WTC11 (cell line): ENCODE measurements around the gene ANAPC7.

Experiments
- HMGXB4 ChIP-seq: sonication (generic); formaldehyde crosslinking; IDR thresholded peaks from 2 replicates; pipeline ENCODE4 v1.8.1; 2023; ENCODE audit warnings: mild to moderate bottlenecking, moderate library complexity, missing genetic modification reagents
- NFE2L1 ChIP-seq: sonication (generic); formaldehyde crosslinking; IDR thresholded peaks from 2 replicates; pipeline ENCODE4 v1.8.1; 2023; ENCODE audit warnings: missing genetic modification reagents
- TCF7 ChIP-seq: sonication (generic); formaldehyde crosslinking; IDR thresholded peaks from 2 replicates; pipeline ENCODE4 v1.8.0; 2022; ENCODE audit warnings: mild to moderate bottlenecking, low read depth, missing genetic modification reagents, moderate library complexity
- ZNF512 ChIP-seq: sonication (generic); formaldehyde crosslinking; IDR thresholded peaks from 2 replicates; pipeline ENCODE4 v1.8.1; 2022; ENCODE audit warnings: missing genetic modification reagents, borderline replicate concordance
- TF ChIP-seq, protein P1 (sequence below): sonication (generic); formaldehyde crosslinking; conservative IDR thresholded peaks from 2 replicates; pipeline ENCODE4 v1.8.1; 2023; ENCODE audit warnings: mild to moderate bottlenecking, low read depth, missing genetic modification reagents, moderate library complexity

DNA sequence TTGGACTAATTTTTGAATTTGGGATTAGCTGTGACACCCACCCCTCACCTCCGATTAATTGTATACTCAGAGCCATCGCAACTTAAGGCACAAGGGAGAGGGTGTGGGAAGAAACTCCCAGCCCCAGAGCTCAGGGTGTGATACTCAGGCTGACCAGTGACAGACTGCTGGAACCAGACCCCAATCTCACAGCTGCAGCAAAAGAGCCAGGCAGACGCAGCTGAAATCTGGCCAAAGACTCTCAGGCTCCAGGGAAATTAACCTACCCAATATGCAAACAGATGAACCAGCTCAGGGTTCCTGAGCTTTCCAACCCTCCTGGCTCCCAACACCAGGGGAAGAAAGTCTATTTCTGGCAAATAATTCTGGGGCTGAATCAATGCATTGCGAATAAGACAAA lies 30.5 kb downstream of the ANAPC7 start:
- TF ChIP-seq HMGXB4 (CRISPR knock-in tag), result no peak
- TF ChIP-seq, protein P1, sequence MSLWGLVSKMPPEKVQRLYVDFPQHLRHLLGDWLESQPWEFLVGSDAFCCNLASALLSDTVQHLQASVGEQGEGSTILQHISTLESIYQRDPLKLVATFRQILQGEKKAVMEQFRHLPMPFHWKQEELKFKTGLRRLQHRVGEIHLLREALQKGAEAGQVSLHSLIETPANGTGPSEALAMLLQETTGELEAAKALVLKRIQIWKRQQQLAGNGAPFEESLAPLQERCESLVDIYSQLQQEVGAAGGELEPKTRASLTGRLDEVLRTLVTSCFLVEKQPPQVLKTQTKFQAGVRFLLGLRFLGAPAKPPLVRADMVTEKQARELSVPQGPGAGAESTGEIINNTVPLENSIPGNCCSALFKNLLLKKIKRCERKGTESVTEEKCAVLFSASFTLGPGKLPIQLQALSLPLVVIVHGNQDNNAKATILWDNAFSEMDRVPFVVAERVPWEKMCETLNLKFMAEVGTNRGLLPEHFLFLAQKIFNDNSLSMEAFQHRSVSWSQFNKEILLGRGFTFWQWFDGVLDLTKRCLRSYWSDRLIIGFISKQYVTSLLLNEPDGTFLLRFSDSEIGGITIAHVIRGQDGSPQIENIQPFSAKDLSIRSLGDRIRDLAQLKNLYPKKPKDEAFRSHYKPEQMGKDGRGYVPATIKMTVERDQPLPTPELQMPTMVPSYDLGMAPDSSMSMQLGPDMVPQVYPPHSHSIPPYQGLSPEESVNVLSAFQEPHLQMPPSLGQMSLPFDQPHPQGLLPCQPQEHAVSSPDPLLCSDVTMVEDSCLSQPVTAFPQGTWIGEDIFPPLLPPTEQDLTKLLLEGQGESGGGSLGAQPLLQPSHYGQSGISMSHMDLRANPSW (CRISPR knock-in tag), result no peak
- TF ChIP-seq TCF7 (CRISPR knock-in tag), result no peak
- no peak for TF ChIP-seq NFE2L1
- no peak for TF ChIP-seq ZNF512 (CRISPR knock-in tag)
